Tibial nerve (tissue), 4 donors: ENCODE measurements around the gene NHEJ1.

Source experiments
- CTCF ChIP-seq, 5 experiments: fragments of 200-600 bp in 3 of 5; fragments of 450-650 bp in 2 of 5; sonication (generic) in 3 of 5; IDR thresholded peaks; one replicate each; pipeline ENCODE4 v1.5.1; 2016 to 2019; ENCODE audit warnings: antibody characterized with exemption in 5 of 5, mild to moderate bottlenecking in 3 of 5, moderate library complexity in 2 of 5
- EP300 ChIP-seq, 2 donors: sonication (generic); formaldehyde crosslinking; IDR thresholded peaks; one replicate each; pipeline ENCODE4 v1.6.1; 2017; ENCODE audit warnings: antibody characterized with exemption in 2 of 2, mild to moderate bottlenecking in 1 of 2
- POLR2A ChIP-seq, 2 donors: fragments of 450-650 bp; IDR thresholded peaks; one replicate each; pipeline ENCODE4 v1.6.1; 2017; ENCODE audit warnings: antibody characterized with exemption in 2 of 2, mild to moderate bottlenecking in 2 of 2, moderate library complexity in 2 of 2

GRCh38 chr2:219123356-219124135 lies 37.1 kb downstream of the NHEJ1 start:
- TF ChIP-seq CTCF (IDR thresholded peaks at IDR 0.05) = no peak
- no peak for TF ChIP-seq EP300 (IDR thresholded peaks at IDR 0.05)
- no peak for TF ChIP-seq POLR2A (IDR thresholded peaks at IDR 0.05)
